ENCODE data around the gene FMN1. TPM values are rescaled to one million over a fixed set of nuclear protein-coding genes. Genes with fewer than 3 reads are reported as not detected.

Gene FMN1
- total and polyA plus RNA-seq, 11 donors, result 0.61 to 10.6 (median 3.6) TPM

GRCh38 chr15:33030315-33030714 is 164.2 kb downstream of the FMN1 start:
- DNase-seq, result no peak
- Histone ChIP-seq H3K27me3 (no peaks in the 10 kb centered on the region), H3K4me1 (peaks cover 0 to 36% (median 2%) of the 10 kb centered on the region in 12 donors), H3K36me3 (no peaks in the 10 kb centered on the region), H3K4me3 (no peak overlapping the region), H3K27ac (no peak overlapping the region), H3K9me3 (no peaks in the 10 kb centered on the region)
- intact Hi-C loops (cut with DNase I), result no loop called here
- 87 to 91% (median 90%) methylated on average over 5 of the region's 5 CpGs for WGBS, 4 donors
- no peak for ATAC-seq
- TF ChIP-seq CTCF (IDR thresholded peaks at IDR 0.05), result no peak
- TF ChIP-seq POLR2A (IDR thresholded peaks at IDR 0.05), result no peak

- no peak overlapping the region for H3K4me3 ChIP-seq
- 53 to 59% (median 56%) methylated on average over 5 of the region's 5 CpGs for WGBS, 4 donors
- H3K9me3 ChIP-seq, result no peaks in the 10 kb centered on the region
- H3K36me3 ChIP-seq, result no peaks in the 10 kb centered on the region
- DNase-seq (no peak), ATAC-seq (peak; percentile 35 to 74 (median 54))
- H3K27ac ChIP-seq, result peak overlapping the region in 1 of 12 donors; percentile 5
- H3K4me1 ChIP-seq, result peaks cover 0 to 36% (median 2%) of the 10 kb centered on the region in 12 donors
- TF ChIP-seq CTCF (IDR thresholded peaks at IDR 0.05) (no peak), POLR2A (IDR thresholded peaks at IDR 0.05) (no peak)
- intact Hi-C loops (cut with DNase I), result loop anchor here in 3 of 10 donors (10.0 kb wide), 2 partner anchors 66 to 106 kb away; no protein-coding TSS in a partner anchor
- no peaks in the 10 kb centered on the region for H3K27me3 ChIP-seq
Observed at GRCh38 chr15:33029109-33029652, 165.3 kb downstream of the FMN1 start.

- no peaks in the 10 kb centered on the region for H3K27me3 ChIP-seq
- peaks cover 0 to 36% (median 2%) of the 10 kb centered on the region in 12 donors for H3K4me1 ChIP-seq
- ATAC-seq (no peak), DNase-seq (no peak)
- H3K4me3 ChIP-seq, result no peak overlapping the region
- WGBS, 4 donors, result 71 to 81% (median 75%) methylated on average over 4 of the region's 4 CpGs
- TF ChIP-seq CTCF (IDR thresholded peaks at IDR 0.05), result no peak
- no peak for TF ChIP-seq POLR2A (IDR thresholded peaks at IDR 0.05)
- intact Hi-C loops (cut with DNase I), result loop anchor here in 3 of 10 donors (10.0 kb wide), 2 partner anchors 66 to 106 kb away; no protein-coding TSS in a partner anchor
- H3K9me3 ChIP-seq, result no peaks in the 10 kb centered on the region
- H3K36me3 ChIP-seq, result no peaks in the 10 kb centered on the region
- H3K27ac ChIP-seq, result no peak overlapping the region
Observed at GRCh38 chr15:33028495-33028894, 166.0 kb downstream of the FMN1 start.

DNA sequence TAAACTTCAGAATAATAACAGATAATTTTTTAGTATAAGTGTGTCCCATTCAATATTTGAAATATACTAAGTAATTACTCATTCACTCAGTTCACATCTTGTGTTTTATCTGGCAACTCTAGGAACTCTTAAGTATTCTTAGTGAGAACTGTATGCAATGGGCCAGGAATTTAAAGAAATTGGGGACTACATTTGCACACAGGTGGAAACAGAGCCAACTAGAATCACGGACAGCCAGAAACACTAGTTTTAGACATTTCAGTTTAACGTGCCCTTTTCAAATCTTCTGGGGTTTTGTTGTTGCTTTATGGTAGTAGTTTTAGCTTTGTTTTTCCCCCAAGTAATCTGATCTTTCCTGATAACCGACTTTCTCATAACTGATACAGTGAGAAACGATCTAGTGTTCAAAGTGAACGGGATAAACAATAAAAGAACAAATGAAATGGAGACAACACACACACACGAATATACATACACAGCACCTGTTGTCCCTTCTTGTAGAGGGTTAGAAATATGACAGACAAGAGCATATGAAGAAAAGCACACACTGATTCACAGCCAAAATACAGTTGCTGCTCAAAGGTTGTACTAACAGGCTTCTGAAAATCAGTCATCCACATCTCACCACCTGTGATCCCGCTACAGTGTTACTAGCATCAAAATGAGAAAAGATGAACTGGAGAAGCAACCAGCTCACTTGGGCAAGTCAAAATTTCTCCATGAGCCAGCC is 167.0 kb downstream of the FMN1 start:
- Histone ChIP-seq H3K9me3 (no peaks in the 10 kb centered on the region), H3K27me3 (no peaks in the 10 kb centered on the region), H3K4me3 (no peak overlapping the region), H3K4me1 (peaks cover 0 to 46% (median 4%) of the 10 kb centered on the region in 12 donors), H3K36me3 (no peaks in the 10 kb centered on the region), H3K27ac (peak overlapping the region in 2 of 12 donors; percentile 44 to 53)
- no peak for DNase-seq
- ATAC-seq, result no peak
- 74 to 75% (median 74%) methylated on average over 7 of the region's 7 CpGs for WGBS, 4 donors
- no peak for TF ChIP-seq CTCF (IDR thresholded peaks at IDR 0.05)
- no peak for TF ChIP-seq POLR2A (IDR thresholded peaks at IDR 0.05)
- intact Hi-C loops (cut with DNase I), result loop anchor here in 3 of 10 donors (10.0 kb wide), 2 partner anchors 67 to 107 kb away; no protein-coding TSS in a partner anchor
